GM19025 (cell line): ENCODE results near the gene NUP133.
"Not testable (repeated sequence)": the region's sequence is repeated elsewhere in the genome, so short reads cannot be mapped to it uniquely, and the experiment has no call there.

Experiments
- ATAC-seq: cut with Tn5 transposase; IDR thresholded peaks from one replicate; pipeline ENCODE4 v1.9.1; 2021; ENCODE audit warnings: mild to moderate bottlenecking, low read depth, moderate library complexity; ENCODE audit not compliant: unreplicated experiment

Gene NUP133

DNA sequence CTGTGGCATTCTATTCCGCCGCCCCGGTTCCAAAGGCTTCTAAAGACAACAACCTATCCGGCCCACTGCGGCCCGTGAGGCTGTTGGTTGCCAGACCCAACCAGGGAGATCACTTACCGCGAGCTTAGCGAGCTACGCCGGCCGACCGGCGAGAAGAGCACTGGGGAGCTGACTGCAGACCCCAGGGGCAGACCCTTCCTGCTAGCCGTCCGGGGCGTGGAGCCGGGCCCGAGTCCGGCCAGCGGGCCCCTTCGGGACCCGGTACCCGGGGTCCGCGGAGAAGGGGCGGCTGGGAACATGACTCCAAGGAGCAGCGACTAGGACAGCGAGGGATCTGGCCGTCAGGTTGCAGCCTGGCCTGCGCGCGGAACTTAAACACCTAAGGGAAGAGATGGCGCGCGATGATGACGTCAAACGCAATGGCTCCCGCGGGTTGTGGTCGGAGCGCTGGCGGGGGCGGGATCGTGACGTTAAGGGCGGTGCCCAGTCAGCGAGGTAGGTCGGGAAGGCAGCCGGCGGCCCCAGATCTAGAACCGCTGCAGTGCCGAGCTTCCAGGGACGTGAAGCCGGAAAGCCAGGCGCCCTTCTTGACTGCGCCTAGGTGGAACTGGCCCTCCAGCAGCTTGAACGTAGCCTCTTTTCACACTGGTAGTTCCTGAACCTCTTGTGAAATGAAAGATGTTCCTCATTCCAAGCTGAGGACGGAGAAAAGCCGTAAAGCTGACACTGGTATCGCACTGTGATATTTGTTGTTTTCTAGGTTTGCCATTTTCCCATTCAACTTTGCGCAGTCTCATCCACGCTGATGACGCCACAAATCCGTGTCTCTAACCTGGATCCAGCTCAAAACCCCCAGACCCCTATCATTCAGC lies at the start of gene NUP133:
NUP133 (minus strand) TSS at position 391 of the 872 bp plus-strand sequence; CDS start at position 299, 92 bp downstream.
- ATAC-seq: peak; percentile 90

DNA sequence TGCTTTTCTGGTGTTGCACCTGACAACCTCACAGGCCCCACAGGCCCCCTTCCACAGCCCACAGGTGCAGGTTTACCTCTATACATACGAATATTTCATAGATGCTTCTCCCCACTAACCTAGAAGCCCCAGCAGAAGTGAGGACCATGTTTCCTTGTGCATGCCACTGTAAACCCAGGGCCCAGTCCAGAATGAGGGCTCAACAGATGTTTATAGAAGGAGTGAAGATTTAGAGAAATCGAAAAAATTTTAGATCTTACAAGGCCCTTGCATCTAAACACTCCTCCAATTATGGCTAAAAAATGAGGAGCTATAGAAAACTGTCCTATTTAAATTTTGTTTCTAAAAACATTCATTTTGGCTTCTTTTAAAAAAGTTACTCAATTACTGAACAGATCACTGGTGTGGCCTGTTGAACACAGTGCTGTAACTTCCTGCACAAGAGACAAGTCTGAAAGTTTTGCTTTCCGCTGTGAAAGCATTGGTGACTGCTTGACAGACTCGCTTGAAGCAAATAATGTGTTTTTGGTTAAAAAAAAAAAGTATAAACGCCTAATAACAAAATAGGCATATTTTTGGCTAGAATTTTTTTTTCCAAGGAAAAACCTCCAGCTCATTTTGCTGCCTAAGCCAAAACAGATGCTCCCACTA lies 49.2 kb upstream of the NUP133 start:
- ATAC-seq: no peak

DNA sequence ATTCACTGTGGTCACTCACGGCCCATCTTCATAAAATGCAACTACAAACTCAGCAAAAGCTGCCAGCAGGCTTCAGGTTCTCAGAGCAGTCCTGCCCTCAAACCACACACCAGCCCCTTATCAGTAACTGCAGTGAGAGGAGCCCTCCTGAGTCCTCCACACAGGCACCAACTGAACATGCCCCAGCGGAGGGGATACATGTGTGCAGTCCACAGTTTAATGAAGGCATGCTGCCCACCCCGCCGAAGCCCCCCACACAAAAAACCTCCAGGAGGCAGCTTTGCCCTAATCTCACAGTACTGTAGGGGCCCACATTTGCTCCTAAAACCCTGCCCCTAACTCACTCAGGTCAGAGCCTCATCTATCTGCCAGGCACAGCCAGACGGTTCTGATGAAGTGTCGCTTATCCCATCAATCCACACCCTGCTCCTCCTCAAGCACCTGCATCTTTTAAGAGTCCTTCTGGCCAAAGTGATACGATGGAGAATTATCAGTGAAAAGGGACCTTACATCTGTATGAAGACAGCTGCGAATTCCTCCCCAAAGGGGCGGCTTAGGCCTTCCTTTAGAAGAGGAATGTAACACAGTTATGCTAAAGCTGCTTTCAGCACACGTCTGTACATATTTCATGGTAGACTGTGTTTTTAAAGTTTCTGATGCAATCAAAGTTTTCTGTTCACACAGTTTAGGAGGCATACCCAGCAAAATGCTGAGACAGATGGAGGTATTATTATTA lies 46.9 kb upstream of the NUP133 start:
- ATAC-seq: no peak

DNA sequence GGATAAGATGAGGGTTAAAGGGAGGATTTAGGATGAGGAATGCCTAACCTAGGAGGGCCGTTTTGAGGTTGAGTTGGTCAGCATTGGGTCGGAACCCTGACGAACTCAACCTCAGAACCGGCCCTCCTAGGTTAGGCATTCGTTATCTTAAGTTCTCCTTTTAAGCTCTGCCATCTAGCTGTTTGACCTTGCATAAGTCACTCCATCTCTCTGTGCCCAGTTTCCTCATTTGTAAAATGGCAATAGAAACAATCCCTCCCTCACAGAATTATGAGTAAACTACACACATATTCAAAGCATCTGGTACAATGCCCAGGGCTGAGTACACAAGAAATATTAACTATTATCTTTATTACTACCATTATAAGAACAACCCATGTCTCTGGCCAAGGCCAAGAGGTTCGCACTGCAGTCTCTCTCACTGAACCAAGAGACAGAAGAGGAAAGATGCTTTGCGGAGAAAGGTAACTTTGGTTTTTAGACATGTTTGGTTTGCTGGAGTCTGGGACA lies 45.5 kb upstream of the NUP133 start:
- no peak for ATAC-seq

DNA sequence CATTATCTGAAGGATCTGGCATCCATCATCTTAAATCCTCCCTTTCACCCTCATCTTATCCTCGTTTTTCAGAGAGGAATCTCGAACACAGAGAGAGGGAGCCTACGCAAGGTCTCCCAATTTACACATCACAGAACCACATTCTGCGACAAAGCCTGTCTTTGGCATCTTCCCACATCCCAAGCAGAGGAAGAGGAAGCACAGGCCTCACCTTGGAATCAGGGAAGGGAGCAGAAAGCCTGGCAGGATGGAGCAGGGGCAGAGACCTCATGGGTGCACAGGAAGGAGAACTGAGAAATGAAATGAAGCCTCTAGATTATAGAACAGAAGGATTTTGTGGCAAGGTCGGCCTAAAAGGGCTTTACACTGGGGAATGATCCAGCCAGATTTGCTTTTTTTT lies 44.6 kb upstream of the NUP133 start:
- ATAC-seq: no peak

DNA sequence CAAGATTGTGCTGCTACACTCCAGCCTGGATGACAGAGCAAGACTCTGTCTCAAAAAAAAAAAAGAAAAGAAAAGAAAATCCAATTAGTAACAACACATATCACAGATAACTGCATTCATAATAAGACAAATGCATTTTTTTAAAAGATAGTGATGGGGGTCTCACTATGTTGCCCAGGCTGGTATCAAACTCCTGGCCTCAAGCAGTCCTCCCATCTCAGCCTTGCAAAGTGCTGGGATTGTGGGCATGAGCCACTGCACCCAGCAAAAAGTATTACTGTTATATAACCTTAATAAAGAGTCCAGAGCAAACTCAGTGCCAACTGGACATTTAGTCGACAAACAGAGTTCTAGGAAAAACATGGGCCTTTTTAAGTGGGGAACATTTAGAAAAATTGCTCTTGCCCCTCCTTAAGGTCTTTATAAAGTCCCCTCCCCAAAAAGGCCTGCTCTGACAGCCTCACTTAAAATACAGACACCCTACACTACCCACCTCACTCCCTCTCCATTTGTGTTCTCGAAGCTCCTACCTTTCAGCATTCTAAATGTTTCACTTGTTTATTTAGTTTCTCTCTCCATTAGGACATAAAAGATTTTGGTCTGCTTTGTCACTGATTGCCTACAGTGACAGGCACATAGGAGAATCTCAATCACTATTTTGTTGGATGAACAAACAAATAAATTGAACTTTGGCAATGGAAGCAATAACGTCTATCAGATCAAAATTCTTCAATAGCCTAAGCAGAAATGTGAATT lies 42.8 kb upstream of the NUP133 start:
- ATAC-seq: no peak

DNA sequence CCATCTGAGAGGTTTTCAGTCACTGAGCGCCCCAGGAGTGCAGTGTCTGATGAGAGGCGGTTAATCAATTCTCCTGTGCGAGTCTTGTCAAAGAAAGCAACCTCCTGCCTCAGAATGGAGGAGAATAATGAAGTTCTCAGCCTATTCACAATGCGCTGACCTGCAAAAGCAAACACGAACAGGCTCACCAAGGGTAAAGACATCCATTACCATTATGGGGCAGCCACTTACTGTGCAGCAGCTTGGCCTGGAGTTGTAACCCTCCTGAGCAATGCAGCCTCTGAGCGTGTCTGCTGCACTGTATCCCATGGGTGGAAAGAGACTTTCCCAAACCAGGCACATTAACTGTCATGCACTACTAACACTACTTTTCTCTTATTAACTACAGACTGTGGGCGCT lies 39.4 kb upstream of the NUP133 start:
- ATAC-seq: no peak

DNA sequence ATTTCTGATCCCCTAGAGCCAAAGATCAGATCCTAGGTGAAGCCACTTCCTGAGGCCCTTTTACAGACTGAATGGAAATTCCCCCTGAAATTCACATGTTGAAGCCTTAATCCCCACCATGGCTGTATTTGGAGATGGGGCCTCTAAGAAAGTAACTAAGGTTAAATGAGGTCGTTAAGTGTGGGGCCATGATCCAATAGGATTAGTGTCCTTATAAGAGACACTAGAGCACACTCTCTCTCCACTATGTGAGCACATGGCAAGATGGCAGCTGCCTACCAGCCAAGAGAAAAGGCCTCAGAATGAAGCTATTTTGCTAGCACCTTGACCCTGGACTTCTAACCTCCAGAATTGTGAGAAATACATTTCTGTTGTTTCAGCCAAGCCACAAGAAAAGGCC lies 36.4 kb upstream of the NUP133 start:
- no peak for ATAC-seq

DNA sequence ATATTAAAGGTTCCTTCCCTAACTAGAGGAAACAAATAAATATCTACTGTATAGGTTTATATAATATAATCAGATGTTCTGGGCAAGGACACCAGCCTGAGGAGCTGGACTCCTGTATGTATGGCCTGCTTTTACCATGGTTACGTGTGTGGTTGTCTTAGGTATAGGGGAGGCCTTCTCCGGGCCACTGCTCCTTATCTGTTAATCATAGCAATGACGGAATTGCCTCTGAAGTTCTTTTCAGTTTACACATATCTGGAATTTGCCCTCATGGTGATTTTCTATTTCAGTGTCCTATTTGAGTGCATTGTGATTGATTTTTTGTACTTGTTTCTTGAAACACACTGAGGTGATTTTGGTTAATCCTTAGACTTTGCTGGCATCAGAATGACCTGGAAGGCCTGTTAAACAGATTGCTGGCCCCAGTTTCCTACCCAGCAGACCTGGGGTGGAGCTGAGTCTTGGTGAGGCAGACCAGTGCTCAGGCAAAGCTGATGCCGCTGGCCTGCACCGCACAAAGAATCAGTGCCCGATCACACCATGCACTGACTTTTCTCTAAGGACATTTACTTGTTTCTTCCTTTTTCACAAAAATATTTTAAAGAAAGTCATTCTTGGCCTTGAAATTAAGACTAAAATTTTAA lies 31.8 kb upstream of the NUP133 start:
- ATAC-seq: no peak

DNA sequence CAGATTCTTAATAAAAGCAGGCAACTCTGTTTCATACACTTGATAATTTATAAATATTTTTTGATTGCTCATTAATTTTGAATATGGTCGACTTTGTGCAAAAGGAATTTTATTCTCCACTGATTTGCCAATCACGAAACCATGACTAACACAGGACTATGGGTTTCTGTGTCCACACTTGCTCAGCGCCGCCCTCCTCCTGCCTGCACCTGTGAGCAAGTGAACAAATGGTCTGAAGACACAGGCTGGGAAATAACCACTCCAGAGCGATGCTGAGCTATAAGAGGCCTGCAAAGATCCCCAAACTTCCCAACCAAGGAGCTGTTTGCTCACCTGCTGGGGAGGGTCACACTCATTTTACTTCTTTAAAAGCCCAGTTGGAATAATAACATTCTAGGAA lies 30.8 kb upstream of the NUP133 start:
- no peak for ATAC-seq

DNA sequence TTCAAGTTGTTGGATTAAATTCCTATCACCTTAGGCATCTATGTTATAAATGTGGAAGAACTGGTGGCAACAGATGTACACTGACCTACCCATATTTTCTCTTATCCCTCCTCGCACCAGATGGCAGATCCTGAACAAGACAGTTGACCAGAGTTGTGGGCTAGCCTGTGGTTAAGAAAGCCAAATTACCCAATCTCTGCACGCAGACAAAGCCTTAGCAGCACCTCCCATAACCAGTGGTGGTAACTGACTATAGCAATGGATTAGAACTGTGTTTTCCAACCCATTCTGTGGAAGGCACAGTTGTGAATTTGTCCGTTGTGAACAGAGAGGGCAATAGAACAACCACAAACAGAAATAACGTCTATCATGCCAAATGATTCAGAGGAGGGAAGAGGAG lies 29.8 kb upstream of the NUP133 start:
- no peak for ATAC-seq

DNA sequence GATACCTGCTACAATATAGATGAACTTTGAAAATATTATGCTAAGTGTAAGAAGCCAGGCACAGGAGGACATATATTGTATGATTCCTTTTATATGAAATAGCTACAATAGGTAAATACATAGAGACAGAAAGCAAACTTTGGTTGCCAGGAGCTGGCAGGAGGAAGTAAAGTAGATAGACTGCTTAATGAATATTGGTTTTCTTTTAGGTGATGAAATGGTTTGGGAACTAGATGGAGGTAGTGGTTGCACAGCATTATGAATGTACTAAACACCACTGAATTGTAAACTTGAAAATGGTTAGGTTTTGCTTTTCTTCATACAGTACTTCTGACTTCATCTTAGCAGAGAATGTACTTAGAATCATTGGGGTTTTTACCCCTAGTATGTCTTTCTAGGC lies 28.8 kb upstream of the NUP133 start:
- ATAC-seq: no peak

DNA sequence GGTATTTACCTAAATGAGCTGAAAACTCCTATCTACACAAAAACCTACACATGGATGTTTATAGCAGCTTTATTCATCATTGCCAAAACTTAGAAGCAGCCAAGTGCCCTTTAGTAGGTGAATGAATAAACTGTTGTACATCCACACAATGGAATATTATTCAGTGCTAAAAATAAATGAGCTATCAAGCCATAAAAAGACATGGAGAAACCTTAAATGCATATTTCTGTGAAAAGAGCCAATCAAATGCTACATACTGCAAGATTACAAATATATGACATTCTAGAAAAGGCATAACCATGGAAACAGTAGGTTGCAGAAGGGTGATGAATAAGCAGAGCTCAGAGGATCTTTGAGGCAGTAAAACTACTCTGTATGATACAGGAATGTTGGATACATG lies 27.1 kb upstream of the NUP133 start:
- ATAC-seq: no peak

DNA sequence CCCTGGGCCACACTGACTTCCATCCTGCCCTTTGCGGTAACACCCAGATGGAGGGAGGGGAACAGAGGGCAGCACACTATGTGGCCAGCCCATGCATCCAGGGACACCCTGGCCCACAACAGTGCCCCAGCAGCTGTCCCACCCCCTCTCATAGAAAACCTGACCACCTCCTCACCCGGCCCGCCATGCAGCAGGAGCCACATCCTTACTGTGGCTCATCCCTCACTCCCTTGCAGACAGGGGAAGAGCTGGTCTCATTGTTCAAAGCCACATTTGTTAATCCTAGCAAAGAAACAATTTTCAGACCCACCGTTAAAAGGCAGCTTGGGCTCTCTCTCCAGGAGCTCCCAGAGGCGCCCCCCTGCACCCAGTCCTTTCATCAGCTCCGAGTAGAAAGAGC lies 23.2 kb upstream of the NUP133 start:
- no peak for ATAC-seq

DNA sequence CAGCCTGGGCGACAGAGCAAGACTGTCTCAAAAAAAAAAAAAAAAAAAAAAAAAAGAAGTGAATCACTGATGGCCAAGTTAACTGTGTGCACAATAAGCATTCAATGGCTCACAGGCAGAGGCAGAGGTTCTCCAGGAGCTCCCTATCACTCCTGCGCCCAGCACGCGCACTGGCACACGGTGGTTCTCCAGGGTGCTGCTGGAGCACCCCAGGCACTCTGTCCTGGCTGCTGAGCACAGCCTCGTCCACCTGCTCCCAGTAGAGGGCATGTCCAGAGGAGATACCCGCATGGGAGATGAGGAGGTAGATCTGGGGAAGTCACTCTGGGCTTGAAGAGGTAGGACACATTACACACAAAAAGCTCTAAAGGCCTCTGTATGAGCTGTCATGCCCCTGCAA lies 21.5 kb upstream of the NUP133 start:
- ATAC-seq: no peak

DNA sequence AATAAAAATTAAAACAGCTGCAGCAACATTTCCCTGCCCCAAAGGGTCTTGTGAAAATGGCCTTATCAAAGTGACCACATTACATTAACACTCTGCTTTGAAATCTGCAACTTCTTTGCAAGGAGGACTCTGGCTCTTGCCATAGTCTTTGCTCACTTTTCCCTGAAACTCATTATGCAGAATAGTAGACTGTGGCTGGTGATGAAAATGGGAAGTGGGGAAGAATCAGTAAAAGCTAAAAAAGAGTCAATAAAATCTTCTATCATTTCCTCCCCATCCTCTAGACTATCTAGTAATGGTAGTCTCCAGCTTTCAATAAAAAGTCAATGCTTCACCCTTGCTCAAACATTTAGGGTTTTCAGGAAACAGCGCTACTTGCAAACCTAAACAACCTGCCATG lies 18.6 kb upstream of the NUP133 start:
- ATAC-seq: no peak

DNA sequence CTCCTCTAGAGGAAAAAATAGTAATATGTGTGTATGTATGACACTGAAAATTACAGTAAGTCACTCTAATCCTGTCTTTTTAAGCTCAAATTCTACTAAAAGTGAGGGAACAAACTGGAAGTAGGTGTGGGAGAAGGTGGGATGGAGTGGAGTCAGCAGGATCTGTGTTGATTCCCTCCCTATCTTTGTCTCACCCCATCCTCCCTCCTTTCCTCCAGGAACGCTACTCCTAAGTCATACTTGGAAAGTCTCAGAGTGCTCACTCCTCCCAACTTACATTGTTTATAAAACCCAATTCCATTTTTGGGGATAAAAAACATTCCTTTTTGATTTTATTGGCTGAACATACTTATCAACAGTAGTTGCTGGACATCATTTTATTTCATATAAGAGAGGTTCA lies 14.9 kb upstream of the NUP133 start:
- no peak for ATAC-seq

DNA sequence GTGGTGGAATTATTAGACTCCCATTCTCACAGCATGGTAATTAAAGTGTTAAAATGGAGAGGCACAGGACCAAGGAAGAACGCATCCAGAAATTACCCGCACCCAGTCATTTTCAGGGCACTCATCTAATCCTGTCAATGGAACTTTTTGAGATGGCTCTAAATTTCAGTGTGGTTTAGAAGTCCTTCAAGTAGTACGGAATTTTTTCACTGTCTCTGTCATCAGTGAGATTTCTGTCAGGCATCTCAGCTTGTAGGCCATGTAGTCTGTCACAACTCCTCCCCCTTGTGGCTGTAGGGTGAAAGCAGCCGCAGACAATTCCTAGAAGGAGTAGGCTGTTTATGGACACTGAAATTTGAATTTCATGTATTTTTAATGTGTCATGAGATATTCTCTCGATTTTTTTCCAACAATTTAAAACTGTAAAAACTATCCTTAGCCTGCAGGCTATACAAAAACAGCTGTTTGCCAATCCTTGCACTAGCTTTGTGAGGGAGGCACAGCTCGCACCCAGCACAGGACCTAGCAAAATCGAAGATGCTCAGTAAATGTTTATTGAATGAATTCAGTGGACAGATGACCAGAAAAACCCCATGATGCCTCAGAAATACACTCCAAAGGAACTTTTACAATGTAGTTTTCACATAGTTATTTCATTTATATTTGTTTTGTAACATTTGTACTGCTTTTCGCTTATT lies 6.6 kb upstream of the NUP133 start:
- ATAC-seq: no peak

DNA sequence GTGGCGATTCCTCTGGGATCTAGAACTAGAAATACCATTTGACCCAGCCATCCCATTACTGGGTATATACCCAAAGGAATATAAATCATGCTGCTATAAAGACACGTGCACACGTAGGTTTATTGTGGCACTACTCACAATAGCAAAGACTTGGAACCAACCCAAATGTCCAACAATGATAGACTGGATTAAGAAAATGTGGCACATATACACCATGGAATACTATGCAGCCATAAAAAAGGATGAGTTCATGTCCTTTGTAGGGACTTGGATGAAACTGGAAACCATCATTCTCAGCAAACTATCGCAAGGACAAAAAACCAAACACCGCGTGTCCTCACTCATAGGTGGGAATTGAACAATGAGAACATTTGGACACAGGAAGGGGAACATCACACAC lies 3.5 kb upstream of the NUP133 start:
- not testable (repeated sequence) for ATAC-seq
